Lung microvascular endothelial cell (primary cell): ENCODE measurements around the gene NXNL2. TPM values are rescaled to one million over a fixed set of nuclear protein-coding genes. Genes with fewer than 3 reads are reported as not detected.

Experiments used
- DNase-seq, 2 donors: peaks; one replicate each; pipeline versions ENCODE4 v3.0.0 to v3.0.0-alpha.2; 2010; ENCODE audit warnings: low read depth in 2 of 2
- total RNA-seq: library from RNA; depleted of rRNA; stranded (reverse); fragments of >200 nt; gene quantifications from 2 replicates; pipeline ENCODE4 v1.2.1, GENCODE V29; 2014

NXNL2 gene
- total RNA-seq, 1 donor from 2014 or later, result 0.79 TPM

GRCh38 chr9:88531920-88532698 is 2.9 kb upstream of the NXNL2 start:
- peak; percentile 48 to 79 for DNase-seq

DNA sequence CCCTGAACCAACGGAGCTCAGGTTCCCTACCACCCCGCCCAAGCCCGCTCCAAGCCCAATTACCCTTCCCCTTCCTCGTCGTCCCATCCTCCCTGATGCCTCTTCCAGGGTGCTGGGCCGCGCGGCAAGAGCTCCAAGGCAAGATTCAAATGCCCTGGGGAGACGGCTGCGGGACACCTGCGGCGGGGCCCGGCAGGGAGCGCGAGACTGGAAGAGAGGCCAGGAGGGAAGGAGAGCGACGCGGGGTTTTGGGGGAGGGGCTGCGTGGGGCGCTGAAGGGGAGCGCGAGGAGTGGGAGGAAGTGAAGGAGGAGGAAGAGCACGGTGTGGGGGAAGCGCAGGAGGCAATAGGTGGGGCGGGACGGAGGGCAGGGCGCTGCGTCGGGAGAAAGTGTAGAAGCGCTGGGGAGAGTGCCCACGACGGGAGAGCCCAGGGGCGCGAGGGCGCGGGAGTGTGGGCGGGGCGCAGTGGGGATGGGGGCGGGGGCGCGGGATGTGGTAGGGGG is 975 bp upstream of the NXNL2 start:
- DNase-seq, result peak; percentile 11 to 28

GRCh38 chr9:88535226-88536022 is 446 bp downstream of the NXNL2 start:
- DNase-seq, result peak; percentile 8 to 16

GRCh38 chr9:88536023-88536324 is 996 bp downstream of the NXNL2 start:
- peak; percentile 24 to 42 for DNase-seq

GRCh38 chr9:88536951-88537760 is 2.2 kb downstream of the NXNL2 start:
- peak in 1 of 2 donors; percentile 25 for DNase-seq

DNA sequence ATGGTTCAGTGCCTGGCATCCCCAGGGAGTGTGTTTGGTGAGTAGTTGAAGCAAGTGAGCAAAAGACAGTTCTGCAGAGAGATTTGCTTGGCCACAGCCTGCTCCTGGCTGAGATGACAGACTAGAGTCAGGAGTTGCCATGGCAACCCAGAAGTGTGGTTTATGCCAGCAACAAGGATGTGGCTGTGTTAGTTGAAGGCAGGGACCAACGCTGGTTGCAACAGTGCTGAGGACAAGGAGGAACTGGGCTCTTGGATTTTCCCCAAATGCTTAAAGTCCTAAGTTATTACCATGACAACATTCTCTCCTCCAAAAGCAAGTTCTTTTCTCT is 2.7 kb downstream of the NXNL2 start:
- peak; percentile 20 to 54 for DNase-seq

- DNase-seq, result no peak
Measured at GRCh38 chr9:88538311-88539085, 3.5 kb downstream of the NXNL2 start.

GRCh38 chr9:88539246-88539645 is 4.3 kb downstream of the NXNL2 start:
- no peak for DNase-seq

GRCh38 chr9:88540251-88540763 is 5.3 kb downstream of the NXNL2 start:
- no peak for DNase-seq

GRCh38 chr9:88544245-88544644 is 9.3 kb downstream of the NXNL2 start:
- peak; percentile 63 to 84 for DNase-seq

GRCh38 chr9:88551546-88552137 is 16.7 kb downstream of the NXNL2 start:
- no peak for DNase-seq

GRCh38 chr9:88553350-88553749 is 18.4 kb downstream of the NXNL2 start:
- no peak for DNase-seq

GRCh38 chr9:88555268-88555980 is 20.4 kb downstream of the NXNL2 start:
- no peak for DNase-seq

GRCh38 chr9:88559661-88560060 is 24.7 kb downstream of the NXNL2 start:
- peak; percentile 27 to 38 for DNase-seq

DNA sequence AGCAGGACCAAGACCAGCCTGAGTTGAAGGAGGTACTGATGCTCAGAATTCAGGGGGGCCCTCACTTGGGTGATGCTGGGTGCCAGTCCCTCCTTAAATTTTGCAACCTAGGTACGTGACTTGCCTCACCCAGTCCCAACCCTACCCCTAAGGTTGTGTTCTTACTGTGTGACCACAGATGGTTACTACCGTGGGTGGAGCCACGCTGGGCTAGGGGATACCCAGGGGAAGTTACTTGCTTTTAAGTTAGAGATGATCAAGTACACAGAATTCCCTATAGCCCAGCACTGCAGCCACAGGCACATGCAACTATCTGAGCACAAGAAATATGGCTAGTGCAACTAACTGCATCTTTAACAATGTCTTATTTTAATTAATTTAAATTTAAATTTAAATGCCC is 32.9 kb downstream of the NXNL2 start:
- no peak for DNase-seq

- no peak for DNase-seq
Measured at GRCh38 chr9:88571419-88571818, 36.4 kb downstream of the NXNL2 start.

DNA sequence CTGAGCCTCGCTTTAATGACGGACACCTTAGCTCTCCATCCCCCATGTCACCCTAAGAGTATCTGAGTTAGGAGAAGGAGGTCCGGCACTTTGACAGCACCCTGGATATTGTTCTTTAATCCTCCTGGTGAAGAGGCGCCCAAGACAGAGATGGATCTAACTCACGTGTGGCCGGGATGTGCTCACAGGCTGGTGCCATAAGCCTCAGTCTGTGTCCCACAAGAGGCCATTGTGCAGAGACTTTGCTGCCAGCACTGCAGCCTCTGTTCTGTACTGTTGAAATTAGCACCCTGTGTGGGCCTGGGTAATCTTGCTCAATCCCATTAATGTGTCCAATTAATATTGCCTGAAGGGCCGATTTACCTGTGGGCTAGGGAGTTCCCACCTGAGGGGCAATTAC is 37.7 kb downstream of the NXNL2 start:
- no peak for DNase-seq

DNA sequence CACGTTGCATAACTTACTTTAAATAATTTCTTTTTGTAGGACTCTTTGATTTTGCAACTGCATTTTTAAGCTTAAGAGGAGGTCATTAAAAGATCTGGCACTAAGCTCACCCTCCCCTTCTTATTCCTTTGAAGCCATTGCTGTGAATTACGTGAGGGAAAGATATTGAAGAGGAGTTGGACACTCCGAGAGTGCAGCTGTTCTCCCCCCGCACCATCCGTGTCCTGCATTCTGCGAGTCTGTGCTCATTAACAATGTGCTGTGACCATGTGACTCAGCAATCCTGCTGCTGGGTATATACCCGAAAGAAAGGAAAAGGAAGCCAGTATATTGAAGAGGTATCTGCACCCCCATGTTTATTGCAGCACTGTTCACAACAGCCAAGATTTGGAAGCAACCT is 40.0 kb downstream of the NXNL2 start:
- DNase-seq, result peak in 1 of 2 donors; percentile 5

DNA sequence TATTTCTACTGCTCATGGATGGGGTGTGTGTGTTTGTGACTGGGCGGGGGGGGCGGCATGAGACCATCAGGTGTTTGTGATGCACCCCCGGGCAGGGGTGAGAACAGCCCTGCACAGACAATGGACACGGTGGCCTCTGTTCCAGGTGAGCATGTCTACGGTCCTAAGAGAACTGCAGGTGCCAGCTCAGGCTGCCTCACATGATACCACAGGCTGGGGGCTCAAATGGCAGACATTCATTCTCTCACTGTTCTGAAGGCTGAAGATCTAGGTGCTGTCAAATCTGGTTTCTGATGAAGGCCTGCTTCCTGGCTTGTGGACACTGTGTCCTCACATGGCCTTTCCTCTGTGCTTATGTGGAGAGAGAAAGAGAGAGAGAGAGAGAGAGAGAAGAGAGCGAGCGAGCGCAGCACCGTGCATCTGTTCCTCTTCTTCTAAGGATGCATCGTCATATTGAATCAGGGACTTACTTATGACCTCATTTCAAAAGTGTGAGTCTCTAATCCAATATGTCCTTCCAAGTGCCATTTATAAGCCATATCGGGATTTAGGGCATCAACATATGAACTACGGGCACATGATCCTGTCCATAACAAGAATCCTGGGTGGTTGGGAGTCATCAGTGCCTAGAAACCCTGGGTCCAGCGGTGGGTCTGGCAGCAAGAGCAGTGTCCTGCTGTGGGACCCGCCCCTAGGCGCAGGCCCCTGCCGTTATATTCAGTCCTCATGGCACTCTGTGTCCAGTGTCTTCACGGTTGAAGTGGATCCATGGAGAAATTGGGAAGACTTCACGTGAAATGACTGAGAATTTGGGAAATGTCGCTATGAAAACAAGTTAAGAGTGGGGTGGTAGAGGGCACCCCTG is 42.5 kb downstream of the NXNL2 start:
- DNase-seq, result no peak
